Stimulated activated naive B cell treated with anti-CD40 and anti-IgM and Interleukin-4, amounts not matched to agents 10 μg/mL and 1 μg/mL and 100 μg/mL, for 72 hours (primary cell): Measurements from ENCODE around the gene AFF1.

Experiments
- ATAC-seq, 2 donors: fragments of 150-1000 bp; cut with Tn5 transposase; replicated peaks; 2 replicates each; pipeline ENCODE4 v1.10.0; 2021; ENCODE audit warnings: moderate library complexity in 1 of 2
- DNase-seq: peaks from one replicate; pipeline ENCODE4 v3.0.0; 2021
- H3K27ac Mint-ChIP-seq: one replicate; pipeline ENCODE4 v1.8.0; 2022; ENCODE audit warnings: mild to moderate bottlenecking, mixed read lengths
- H3K27me3 Mint-ChIP-seq, 2 donors: one replicate each; pipeline ENCODE4 v1.8.0; 2022; ENCODE audit warnings: mixed read lengths in 2 of 2
- H3K36me3 Mint-ChIP-seq, 2 donors: one replicate each; pipeline ENCODE4 v1.8.0; 2022; ENCODE audit warnings: mixed read lengths in 2 of 2, mild to moderate bottlenecking in 1 of 2
- H3K4me1 Mint-ChIP-seq, 2 donors: one replicate each; pipeline ENCODE4 v1.8.0; 2022; ENCODE audit warnings: mixed read lengths in 2 of 2, mild to moderate bottlenecking in 1 of 2
- H3K4me3 Mint-ChIP-seq, 2 donors: one replicate each; pipeline ENCODE4 v1.8.0; 2022; ENCODE audit warnings: mild to moderate bottlenecking in 2 of 2, mixed read lengths in 2 of 2, moderate library complexity in 1 of 2
- H3K9me3 Mint-ChIP-seq, 2 donors: one replicate each; pipeline ENCODE4 v1.8.0; 2022; ENCODE audit warnings: mixed read lengths in 2 of 2, mild to moderate bottlenecking in 1 of 2

The AFF1 gene, protein sequence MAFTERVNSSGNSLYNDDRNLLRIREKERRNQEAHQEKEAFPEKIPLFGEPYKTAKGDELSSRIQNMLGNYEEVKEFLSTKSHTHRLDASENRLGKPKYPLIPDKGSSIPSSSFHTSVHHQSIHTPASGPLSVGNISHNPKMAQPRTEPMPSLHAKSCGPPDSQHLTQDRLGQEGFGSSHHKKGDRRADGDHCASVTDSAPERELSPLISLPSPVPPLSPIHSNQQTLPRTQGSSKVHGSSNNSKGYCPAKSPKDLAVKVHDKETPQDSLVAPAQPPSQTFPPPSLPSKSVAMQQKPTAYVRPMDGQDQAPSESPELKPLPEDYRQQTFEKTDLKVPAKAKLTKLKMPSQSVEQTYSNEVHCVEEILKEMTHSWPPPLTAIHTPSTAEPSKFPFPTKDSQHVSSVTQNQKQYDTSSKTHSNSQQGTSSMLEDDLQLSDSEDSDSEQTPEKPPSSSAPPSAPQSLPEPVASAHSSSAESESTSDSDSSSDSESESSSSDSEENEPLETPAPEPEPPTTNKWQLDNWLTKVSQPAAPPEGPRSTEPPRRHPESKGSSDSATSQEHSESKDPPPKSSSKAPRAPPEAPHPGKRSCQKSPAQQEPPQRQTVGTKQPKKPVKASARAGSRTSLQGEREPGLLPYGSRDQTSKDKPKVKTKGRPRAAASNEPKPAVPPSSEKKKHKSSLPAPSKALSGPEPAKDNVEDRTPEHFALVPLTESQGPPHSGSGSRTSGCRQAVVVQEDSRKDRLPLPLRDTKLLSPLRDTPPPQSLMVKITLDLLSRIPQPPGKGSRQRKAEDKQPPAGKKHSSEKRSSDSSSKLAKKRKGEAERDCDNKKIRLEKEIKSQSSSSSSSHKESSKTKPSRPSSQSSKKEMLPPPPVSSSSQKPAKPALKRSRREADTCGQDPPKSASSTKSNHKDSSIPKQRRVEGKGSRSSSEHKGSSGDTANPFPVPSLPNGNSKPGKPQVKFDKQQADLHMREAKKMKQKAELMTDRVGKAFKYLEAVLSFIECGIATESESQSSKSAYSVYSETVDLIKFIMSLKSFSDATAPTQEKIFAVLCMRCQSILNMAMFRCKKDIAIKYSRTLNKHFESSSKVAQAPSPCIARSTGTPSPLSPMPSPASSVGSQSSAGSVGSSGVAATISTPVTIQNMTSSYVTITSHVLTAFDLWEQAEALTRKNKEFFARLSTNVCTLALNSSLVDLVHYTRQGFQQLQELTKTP

GRCh38 chr4:86934771-86935565 is at the start of gene AFF1:
TSS of gene AFF1 (plus strand) at chr4:86935011. CDS start at chr4:86948534, 13,523 bp downstream.
- peaks cover 2 to 4% of the 10 kb centered on the region in 2 donors for H3K36me3 Mint-ChIP-seq
- peak within 1 kb of the TSS; percentile 87 for H3K27ac Mint-ChIP-seq
- peaks cover 22 to 52% of the 10 kb centered on the region in 2 donors for H3K4me1 Mint-ChIP-seq
- peak; percentile 92 for DNase-seq
- H3K4me3 Mint-ChIP-seq: peak within 1 kb of the TSS; percentile 84 to 92
- ATAC-seq: peak; percentile 65 to 72
- H3K27me3 Mint-ChIP-seq: no peaks in the 10 kb centered on the region
- H3K9me3 Mint-ChIP-seq: no peaks in the 10 kb centered on the region

DNA sequence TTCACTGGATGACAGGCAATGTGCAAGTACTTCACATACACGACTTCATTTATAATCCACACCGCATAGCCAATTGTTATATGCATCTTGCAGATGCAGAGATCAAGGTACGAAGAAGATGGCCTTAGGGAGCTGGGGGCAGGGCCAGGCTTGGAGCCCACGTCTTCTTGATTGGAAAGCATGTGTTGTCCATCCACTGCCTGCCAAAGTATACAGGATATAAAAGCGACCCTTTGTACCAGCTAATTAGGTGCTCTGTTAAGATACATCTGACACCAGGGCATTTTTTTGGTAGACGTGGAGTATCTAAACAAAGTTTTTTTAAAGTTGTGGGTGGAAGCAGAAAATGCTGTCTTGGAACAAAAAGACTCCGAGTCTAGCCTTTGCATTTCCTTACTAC is 44.0 kb upstream of the AFF1 start:
- peaks cover 24 to 30% of the 10 kb centered on the region in 2 donors for H3K27me3 Mint-ChIP-seq
- peaks cover 0 to 10% of the 10 kb centered on the region in 2 donors for H3K4me1 Mint-ChIP-seq
- DNase-seq (no peak), ATAC-seq (no peak)
- H3K36me3 Mint-ChIP-seq: peaks cover 0 to 4% of the 10 kb centered on the region in 2 donors
- H3K4me3 Mint-ChIP-seq: no peak overlapping the region
- no peak overlapping the region for H3K27ac Mint-ChIP-seq
- H3K9me3 Mint-ChIP-seq: no peaks in the 10 kb centered on the region

- DNase-seq: no peak
- H3K27ac Mint-ChIP-seq: peak within 1 kb of the TSS; percentile 6
- peak within 1 kb of the TSS; percentile 80 to 85 for H3K4me3 Mint-ChIP-seq
- H3K9me3 Mint-ChIP-seq: no peaks in the 10 kb centered on the region
- peaks cover 0 to 4% of the 10 kb centered on the region in 2 donors for H3K36me3 Mint-ChIP-seq
- peaks cover 0 to 10% of the 10 kb centered on the region in 2 donors for H3K4me1 Mint-ChIP-seq
- ATAC-seq: peak; percentile 79 to 81
- H3K27me3 Mint-ChIP-seq: peaks cover 24 to 30% of the 10 kb centered on the region in 2 donors
These were observed 42.8 kb upstream of the AFF1 start, which contains the start of gene C4orf36 for GRCh38 chr4:86891762-86892635. TSS of gene C4orf36 (minus strand) at chr4:86892422. CDS start at chr4:86891520, 902 bp downstream.

DNA sequence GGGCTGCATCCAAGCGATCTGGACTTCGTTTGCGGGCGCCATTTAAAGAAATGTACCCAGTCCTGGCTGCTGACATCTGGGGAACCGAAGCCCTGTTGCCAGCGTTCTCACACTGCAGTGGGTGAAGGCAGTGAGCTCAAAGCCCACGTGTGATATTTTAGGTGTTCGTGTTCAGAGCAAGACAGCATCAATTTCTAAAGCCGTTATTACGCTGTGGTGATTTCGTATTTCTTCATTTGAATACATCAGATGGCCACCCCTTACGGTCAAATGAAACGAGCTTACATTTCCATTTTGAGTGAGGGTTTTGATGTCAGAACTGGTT is 42.2 kb upstream of the AFF1 start:
- Mint-ChIP-seq H3K4me3 (peak overlapping the region; percentile 80 to 85), H3K9me3 (no peaks in the 10 kb centered on the region), H3K27ac (no peak overlapping the region), H3K4me1 (peaks cover 0 to 10% of the 10 kb centered on the region in 2 donors), H3K27me3 (peaks cover 24 to 30% of the 10 kb centered on the region in 2 donors), H3K36me3 (peaks cover 0 to 3% of the 10 kb centered on the region in 2 donors)
- DNase-seq: no peak
- ATAC-seq: peak; percentile 33 to 43

DNA sequence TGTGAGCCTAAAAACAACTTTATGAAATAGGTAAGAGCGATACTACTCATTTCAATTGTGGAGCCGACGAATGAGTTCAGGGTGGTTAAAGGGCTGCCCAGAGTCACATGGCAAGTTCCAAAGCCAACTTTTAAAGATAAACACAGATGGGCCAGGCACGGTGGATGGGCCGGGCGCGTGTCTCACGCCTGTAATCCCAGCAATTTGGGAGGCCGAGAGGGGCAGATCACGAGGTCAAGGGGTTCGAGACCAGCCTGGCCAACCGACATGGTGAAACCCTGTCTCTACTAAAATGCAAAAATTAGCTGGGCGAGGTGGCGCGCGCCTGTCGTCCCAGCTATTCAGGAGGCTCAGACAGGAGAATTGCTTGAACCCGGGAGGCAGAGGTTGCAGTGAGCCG is 41.7 kb upstream of the AFF1 start:
- peaks cover 21 to 30% of the 10 kb centered on the region in 2 donors for H3K27me3 Mint-ChIP-seq
- no peaks in the 10 kb centered on the region for H3K9me3 Mint-ChIP-seq
- ATAC-seq: no peak
- H3K4me1 Mint-ChIP-seq: peaks cover 0 to 10% of the 10 kb centered on the region in 2 donors
- DNase-seq: no peak
- no peak overlapping the region for H3K27ac Mint-ChIP-seq
- H3K4me3 Mint-ChIP-seq: no peak overlapping the region
- H3K36me3 Mint-ChIP-seq: no peaks in the 10 kb centered on the region

GRCh38 chr4:86894455-86894854 is 40.4 kb upstream of the AFF1 start:
- Mint-ChIP-seq H3K27me3 (peaks cover 21 to 30% of the 10 kb centered on the region in 2 donors), H3K27ac (no peak overlapping the region), H3K4me3 (no peak overlapping the region), H3K9me3 (no peaks in the 10 kb centered on the region), H3K4me1 (peaks cover 0 to 10% of the 10 kb centered on the region in 2 donors), H3K36me3 (no peaks in the 10 kb centered on the region)
- ATAC-seq (no peak), DNase-seq (no peak)

DNA sequence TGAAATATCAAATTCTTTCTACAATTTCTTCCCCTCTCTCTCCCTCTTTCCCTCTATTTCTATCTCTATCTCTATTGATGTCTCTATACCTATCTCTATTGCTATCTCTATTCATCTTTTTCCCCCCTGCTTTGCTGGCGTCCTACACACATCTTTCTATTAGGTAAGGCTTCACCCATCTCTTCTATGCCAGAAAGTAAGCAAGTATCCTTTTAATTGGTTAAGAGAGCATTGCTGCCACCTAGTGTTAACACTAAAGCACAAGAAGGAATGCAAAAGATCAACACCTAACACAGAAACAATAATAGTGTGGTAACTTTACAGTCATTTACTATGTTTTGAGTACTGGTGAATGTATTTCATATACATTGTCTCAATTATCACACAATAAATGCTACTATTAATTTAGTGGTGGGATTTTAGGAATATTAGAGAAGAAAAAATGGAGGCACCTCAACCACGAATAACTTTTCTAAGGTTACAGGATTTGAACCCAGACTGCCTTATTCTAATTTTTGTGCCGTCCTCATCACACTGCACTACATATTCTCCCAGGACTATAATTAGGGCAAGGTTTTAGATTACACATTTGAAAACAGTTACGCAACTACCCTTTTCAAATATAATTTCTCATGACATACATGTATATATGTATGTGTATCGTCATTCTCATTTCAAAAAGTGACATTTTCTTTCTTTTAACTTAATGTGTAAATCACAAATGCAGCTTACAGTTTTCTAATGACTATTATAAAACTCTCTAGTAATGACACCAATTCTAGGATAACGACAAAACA is 38.9 kb upstream of the AFF1 start:
- no peak for DNase-seq
- peaks cover 0 to 10% of the 10 kb centered on the region in 2 donors for H3K4me1 Mint-ChIP-seq
- ATAC-seq: peak; percentile 52 to 65
- no peak overlapping the region for H3K4me3 Mint-ChIP-seq
- no peaks in the 10 kb centered on the region for H3K9me3 Mint-ChIP-seq
- H3K27ac Mint-ChIP-seq: no peak overlapping the region
- no peaks in the 10 kb centered on the region for H3K36me3 Mint-ChIP-seq
- H3K27me3 Mint-ChIP-seq: peaks cover 17 to 25% of the 10 kb centered on the region in 2 donors

- H3K27ac Mint-ChIP-seq: no peak overlapping the region
- peaks cover 11 to 18% of the 10 kb centered on the region in 2 donors for H3K27me3 Mint-ChIP-seq
- ATAC-seq (no peak), DNase-seq (no peak)
- no peak overlapping the region for H3K4me3 Mint-ChIP-seq
- no peaks in the 10 kb centered on the region for H3K9me3 Mint-ChIP-seq
- H3K36me3 Mint-ChIP-seq: peaks cover 0 to under 1% of the 10 kb centered on the region in 2 donors
- peaks cover 0 to 7% of the 10 kb centered on the region in 2 donors for H3K4me1 Mint-ChIP-seq
These were observed 38.2 kb upstream of the AFF1 start for GRCh38 chr4:86896596-86896995.

- DNase-seq: no peak
- ATAC-seq: peak; percentile 44 to 57
- no peak overlapping the region for H3K27ac Mint-ChIP-seq
- H3K27me3 Mint-ChIP-seq: peaks cover 3 to 4% of the 10 kb centered on the region in 2 donors
- H3K36me3 Mint-ChIP-seq: peaks cover 0 to 3% of the 10 kb centered on the region in 2 donors
- H3K9me3 Mint-ChIP-seq: no peaks in the 10 kb centered on the region
- H3K4me3 Mint-ChIP-seq: no peak overlapping the region
- no peaks in the 10 kb centered on the region for H3K4me1 Mint-ChIP-seq
These were observed 36.2 kb upstream of the AFF1 start for GRCh38 chr4:86898562-86898961.

- Mint-ChIP-seq H3K36me3 (peaks cover 0 to 3% of the 10 kb centered on the region in 2 donors), H3K4me3 (no peak overlapping the region), H3K9me3 (no peaks in the 10 kb centered on the region), H3K4me1 (peaks cover 2 to 5% of the 10 kb centered on the region in 2 donors), H3K27me3 (peaks cover 10 to 13% of the 10 kb centered on the region in 2 donors), H3K27ac (no peak overlapping the region)
- ATAC-seq (no peak), DNase-seq (no peak)
These were observed 32.9 kb upstream of the AFF1 start for GRCh38 chr4:86901864-86902263.

- Mint-ChIP-seq H3K4me3 (peak overlapping the region in 1 of 2 donors; percentile 32), H3K9me3 (no peaks in the 10 kb centered on the region), H3K4me1 (peaks cover 23 to 50% of the 10 kb centered on the region in 2 donors), H3K36me3 (no peaks in the 10 kb centered on the region), H3K27me3 (peaks cover 10 to 12% of the 10 kb centered on the region in 2 donors), H3K27ac (peak overlapping the region; percentile 52)
- DNase-seq: no peak
- ATAC-seq: no peak
These were observed 26.6 kb upstream of the AFF1 start for GRCh38 chr4:86908251-86908657.
